Epithelial cell of proximal tubule (primary cell): Measurements from ENCODE around the gene CTSS. TPM values are rescaled to one million over a fixed set of nuclear protein-coding genes. Genes with fewer than 3 reads are reported as not detected.
"Not testable (repeated sequence)": the region's sequence is repeated elsewhere in the genome, so short reads cannot be mapped to it uniquely, and the experiment has no call there.

Source experiments
- DNase-seq: peaks from one replicate; pipeline ENCODE4 v3.0.0-alpha.2; 2011; ENCODE audit warnings: low read depth
- H3K4me3 ChIP-seq: 2 replicates; pipeline ENCODE4 v1.5.1; 2011; ENCODE audit warnings: low read depth, mild to moderate bottlenecking, low read length
- CTCF ChIP-seq: conservative IDR thresholded peaks from 2 replicates; pipeline ENCODE4 v1.5.1; 2012; ENCODE audit warnings: low read depth, mild to moderate bottlenecking, low read length
- total RNA-seq: library from RNA; depleted of rRNA; stranded (reverse); fragments of >200 nt; gene quantifications from 2 replicates; pipeline ENCODE4 v1.2.3, GENCODE V29; 2015

Gene CTSS
- total RNA-seq, 1 donor from 2014 or later = 21.3 TPM

DNA sequence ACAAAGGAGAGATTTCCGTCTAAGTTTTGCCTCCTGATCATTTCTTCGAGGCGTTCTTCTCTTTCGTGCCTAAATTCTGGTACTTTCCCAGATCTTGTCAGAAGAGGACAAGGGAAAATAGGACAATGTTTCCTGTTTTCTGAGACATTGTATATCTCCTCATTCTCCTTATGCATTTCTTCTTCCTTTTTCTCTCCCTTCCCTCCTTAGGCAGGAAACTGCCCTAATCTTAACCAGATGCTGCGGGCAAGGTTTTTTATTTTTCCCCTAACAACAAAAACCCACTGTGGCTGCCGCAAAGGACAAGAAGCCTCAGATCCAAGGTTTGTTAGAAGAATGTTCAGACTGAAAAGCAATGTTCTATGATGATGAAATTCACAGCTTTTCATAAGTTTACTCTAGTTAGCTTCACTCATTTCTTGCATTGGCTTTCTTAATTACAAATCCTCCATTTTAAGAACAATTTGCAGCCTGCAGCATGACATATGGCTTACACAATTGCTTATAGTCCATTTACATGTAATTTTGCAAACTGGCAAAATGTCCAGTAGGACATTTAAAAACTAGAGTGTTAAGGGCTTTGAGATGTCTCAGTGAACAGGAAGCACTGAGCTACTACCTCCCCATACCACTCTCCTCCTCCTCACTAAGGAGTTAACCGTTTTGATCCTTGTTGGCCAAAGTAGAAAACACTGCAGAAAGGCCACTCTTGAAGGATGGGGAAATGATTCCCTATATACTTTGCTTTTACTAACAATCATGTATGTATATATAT is 41.9 kb upstream of the CTSS start:
- no peak for TF ChIP-seq CTCF
- DNase-seq = no peak
- H3K4me3 ChIP-seq = no peak overlapping the region

GRCh38 chr1:150805899-150806298 is 40.3 kb upstream of the CTSS start:
- TF ChIP-seq CTCF = no peak
- H3K4me3 ChIP-seq = no peak overlapping the region
- DNase-seq = no peak

GRCh38 chr1:150804671-150805070 is 39.1 kb upstream of the CTSS start:
- TF ChIP-seq CTCF = no peak
- H3K4me3 ChIP-seq = no peak overlapping the region
- DNase-seq = no peak

- TF ChIP-seq CTCF = no peak
- no peak overlapping the region for H3K4me3 ChIP-seq
- no peak for DNase-seq
These were observed 33.5 kb upstream of the CTSS start for GRCh38 chr1:150799089-150799488.

DNA sequence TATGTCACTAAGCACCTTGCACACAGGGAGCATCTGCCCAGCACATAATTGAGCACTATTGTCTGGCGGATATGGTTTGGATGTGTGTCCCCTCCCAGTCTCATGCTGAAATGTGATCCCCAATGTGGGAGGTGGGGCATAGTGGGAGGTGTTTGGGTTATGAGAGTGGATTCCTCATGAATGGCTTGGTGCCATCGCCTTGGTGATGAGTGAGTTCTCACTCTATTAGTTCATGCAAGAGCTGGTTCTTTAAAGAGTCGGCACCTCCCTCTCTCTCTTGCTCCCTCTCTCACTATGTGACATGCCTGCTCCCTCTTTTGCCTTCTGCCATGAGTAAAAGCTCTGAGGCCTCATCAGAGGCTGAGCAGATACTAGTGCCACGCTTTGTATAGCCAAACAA is 32.9 kb upstream of the CTSS start:
- DNase-seq = no peak
- H3K4me3 ChIP-seq = no peak overlapping the region
- no peak for TF ChIP-seq CTCF

GRCh38 chr1:150796374-150796773 is 30.8 kb upstream of the CTSS start:
- H3K4me3 ChIP-seq = no peak overlapping the region
- TF ChIP-seq CTCF = no peak

DNA sequence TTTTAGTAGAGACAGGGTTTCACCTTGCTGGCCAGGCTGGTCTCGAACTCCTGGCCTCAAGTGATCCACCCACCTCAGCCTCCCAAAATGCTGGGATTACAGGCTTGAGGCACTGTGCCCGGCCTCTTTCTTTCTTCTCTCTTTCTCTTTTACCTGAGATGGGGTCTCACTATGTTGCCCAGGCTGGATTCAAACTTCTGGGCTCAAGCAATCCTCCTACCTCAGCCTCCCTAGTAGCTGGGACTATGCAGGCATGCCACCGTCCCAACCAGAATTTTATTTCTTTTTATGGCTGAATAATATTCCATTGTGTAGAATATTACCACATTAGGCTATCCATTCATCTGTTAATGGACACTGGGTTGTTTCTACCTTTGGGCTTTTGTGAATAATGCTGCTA is 28.2 kb upstream of the CTSS start:
- DNase-seq, H3K4me3 ChIP-seq: not testable (repeated sequence)

More at GRCh38 chr1:150796374-150796773, 30.8 kb upstream of the CTSS start:
- DNase-seq = no peak
